Measurements from ENCODE around the gene PGC.

The PGC gene

DNA sequence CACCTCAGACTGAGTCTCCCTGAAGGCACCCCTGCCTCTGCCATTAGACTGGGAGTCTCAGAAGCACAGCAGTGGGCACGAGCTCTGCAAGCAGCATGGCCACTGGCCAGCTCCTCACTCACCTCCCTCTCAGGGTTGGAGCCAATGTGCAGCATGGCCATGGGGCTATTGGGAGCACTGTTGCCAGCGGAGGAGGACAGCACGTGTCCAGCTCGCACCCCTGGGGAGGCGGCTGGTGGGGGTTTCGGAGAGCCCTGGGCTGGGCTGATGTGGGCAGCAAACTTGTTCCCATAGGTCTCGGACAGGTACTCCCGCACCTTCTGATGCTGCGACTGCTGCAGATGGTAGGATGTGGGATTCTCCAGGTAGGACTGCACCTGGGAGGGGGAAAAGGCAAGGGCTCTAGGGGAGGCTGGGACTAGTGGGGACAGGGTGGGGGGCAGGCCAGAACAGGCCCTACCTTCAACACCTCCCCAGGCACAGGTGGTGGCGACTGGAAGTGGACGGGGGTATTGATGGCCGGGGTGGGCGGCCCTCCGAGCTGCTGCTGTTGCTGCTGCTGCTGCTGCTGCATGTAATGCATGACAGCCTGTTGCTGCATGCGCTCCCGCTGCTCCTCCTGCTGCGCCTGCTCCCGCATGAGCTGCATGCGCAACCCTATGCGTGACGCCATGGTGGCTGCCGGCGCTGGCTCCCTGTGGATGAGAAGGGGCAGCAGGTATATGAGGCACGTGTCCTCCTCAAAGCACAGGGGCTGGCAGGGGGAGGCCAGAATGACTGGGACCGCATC is 56.5 kb downstream of the PGC start:
- no peak for DNase-seq (ENCODE audit: low read depth)
- TF ChIP-seq, protein P1, sequence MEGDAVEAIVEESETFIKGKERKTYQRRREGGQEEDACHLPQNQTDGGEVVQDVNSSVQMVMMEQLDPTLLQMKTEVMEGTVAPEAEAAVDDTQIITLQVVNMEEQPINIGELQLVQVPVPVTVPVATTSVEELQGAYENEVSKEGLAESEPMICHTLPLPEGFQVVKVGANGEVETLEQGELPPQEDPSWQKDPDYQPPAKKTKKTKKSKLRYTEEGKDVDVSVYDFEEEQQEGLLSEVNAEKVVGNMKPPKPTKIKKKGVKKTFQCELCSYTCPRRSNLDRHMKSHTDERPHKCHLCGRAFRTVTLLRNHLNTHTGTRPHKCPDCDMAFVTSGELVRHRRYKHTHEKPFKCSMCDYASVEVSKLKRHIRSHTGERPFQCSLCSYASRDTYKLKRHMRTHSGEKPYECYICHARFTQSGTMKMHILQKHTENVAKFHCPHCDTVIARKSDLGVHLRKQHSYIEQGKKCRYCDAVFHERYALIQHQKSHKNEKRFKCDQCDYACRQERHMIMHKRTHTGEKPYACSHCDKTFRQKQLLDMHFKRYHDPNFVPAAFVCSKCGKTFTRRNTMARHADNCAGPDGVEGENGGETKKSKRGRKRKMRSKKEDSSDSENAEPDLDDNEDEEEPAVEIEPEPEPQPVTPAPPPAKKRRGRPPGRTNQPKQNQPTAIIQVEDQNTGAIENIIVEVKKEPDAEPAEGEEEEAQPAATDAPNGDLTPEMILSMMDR (IDR thresholded peaks at IDR 0.05; ENCODE audit: control insufficient read depth, extremely low read depth, insufficient read depth) = no peak
- no peak overlapping the region for H3K4me3 ChIP-seq (ENCODE audit: low read depth, low read length)

DNA sequence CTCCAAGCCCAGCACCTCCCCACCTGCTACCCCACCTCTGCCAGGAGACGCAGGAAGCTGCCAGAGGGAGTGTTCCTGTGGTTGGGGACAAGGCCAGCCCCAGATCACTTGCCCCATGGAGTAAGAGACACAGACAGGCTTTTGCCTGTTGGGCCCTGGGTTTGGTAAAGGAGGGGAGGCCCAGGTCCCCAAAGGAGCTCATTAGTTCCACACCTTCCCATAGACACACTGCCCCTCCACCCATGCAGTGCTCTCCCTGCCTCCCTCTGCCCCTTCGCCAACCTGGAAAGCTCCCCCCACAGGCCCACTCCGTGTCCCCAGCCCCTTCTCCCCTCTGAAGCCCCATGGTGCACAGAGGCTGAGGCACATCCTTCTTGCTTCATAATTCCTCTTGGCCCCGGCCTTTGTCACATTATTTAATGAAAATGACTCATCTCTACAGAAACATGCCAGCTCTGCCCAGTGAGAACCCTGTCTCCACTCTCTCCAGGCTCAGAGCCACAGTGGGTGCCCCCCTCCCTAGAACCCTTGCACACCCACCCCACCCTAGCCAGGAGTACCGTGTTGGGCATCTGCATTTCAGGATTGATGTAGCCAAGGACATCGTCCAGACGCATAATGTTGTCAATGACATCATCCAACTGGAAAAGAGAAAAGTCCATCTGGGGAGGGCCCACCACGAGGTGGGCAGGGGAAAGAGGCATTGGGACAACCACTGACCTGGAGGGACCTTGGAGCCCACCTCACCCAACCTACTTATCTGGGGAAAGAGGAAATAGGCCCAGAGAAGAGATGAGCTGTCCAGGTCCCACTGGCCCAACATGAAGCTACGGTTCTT is 57.8 kb downstream of the PGC start:
- no peak for DNase-seq (ENCODE audit: low read depth)
- TF ChIP-seq, protein P1 (IDR thresholded peaks at IDR 0.05; ENCODE audit: control insufficient read depth, extremely low read depth, insufficient read depth) = no peak
- no peak overlapping the region for H3K4me3 ChIP-seq (ENCODE audit: low read depth, low read length)

DNA sequence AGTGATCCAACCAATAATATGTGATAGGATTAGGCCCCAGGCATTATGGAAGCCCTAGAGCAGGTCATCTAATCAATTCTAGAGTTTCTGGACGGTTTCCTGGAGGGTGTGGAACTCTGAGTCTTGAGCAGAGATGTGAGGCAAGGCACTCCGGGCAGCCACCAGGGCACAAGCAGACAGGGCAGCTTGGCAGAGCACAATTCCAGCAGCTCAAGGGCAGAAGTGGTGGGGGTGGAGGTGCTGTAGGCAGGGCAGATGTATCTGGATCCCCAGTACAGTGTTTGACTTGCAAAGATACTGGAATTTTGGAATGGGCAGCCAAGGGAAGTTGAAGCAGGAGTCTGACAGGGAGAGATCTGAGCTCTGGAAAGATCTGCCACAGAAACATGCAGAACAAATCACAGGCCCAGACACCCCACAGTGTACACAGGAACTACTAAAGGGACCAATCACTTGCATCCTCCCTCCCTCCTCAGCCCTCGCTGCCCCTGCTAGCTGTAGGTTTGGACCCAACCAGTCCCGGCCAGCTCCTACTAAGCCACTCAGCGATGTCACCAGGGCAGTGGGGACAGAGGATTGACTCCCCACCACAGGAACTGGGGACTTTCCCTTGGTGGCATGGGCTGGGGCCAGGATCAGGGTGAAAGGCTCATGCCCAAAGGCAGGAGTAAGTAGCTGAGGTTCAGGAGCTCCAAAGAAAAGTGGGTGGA is 58.8 kb downstream of the PGC start:
- H3K4me3 ChIP-seq (ENCODE audit: low read depth, low read length) = no peak overlapping the region
- TF ChIP-seq, protein P1 (IDR thresholded peaks at IDR 0.05; ENCODE audit: control insufficient read depth, extremely low read depth, insufficient read depth) = no peak

DNA sequence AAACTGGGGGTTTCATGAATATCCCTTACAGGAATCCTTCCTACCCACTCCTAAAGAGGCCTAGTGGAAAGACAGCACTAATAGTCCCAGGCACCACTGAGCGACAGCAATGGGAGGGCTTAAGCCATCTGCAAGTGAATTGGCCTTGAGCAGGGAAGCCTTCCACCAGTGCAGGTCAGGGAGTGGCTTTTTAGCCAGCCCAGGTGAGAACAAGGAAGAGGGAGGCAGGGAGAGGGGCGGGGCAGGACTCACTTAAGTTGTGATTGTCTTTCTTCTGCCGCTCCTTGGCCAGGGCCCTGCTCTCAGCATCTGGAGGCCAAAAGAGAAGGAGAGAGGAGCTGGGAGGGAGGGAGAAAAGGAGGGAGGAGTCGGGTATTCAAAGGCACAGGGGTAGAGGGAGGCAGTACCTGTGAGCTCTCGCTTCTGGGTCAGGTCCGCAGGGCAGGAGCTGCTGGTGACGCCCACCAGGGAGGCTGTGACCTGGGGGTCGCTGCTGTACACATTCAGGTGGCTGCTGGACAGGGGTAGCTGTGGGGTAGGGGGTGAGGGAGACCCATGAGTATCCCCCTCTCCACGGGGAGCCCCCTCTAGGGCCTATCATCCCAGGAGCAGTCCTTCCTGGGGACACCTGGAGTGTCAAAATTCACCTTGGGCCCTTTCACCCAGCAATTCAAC is 59.6 kb downstream of the PGC start:
- DNase-seq (ENCODE audit: low read depth) = no peak
- H3K4me3 ChIP-seq (ENCODE audit: low read depth, low read length) = no peak overlapping the region
- TF ChIP-seq, protein P1 (IDR thresholded peaks at IDR 0.05; ENCODE audit: control insufficient read depth, extremely low read depth, insufficient read depth) = no peak

More for the DNA sequence above, 58.8 kb downstream of the PGC start:
- no peak for DNase-seq (ENCODE audit: low read depth)

Data from LNCaP clone FGC (cell line).